K562 (cell line): ENCODE measurements around the gene C10orf105. TPM values are rescaled to one million over a fixed set of nuclear protein-coding genes. Genes with fewer than 3 reads are reported as not detected.

Experiments used
- ARID2 ChIP-seq: fragments of 450-650 bp; IDR thresholded peaks from 2 replicates; pipeline ENCODE4 v1.6.1; 2017; ENCODE audit warnings: antibody characterized with exemption, mild to moderate bottlenecking
- BRF1 ChIP-seq: IDR thresholded peaks from 3 replicates; pipeline ENCODE4 v1.6.1; 2011; ENCODE audit warnings: borderline replicate concordance, mild to moderate bottlenecking; ENCODE audit not compliant: insufficient read length; ENCODE audit errors: extremely low read depth
- ESRRA ChIP-seq: fragments of 450-650 bp; IDR thresholded peaks from 2 replicates; pipeline ENCODE4 v1.6.1; 2014; ENCODE audit warnings: low read depth, mild to moderate bottlenecking, moderate library complexity, borderline replicate concordance
- FOSL1 ChIP-seq: fragments of 200-800 bp; sonication (Bioruptor generic); conservative IDR thresholded peaks from 2 replicates; pipeline ENCODE4 v1.6.1; 2016; ENCODE audit warnings: missing genetic modification characterization, missing compliant biosample characterization
- FOXO4 ChIP-seq: fragments of 450-650 bp; formaldehyde crosslinking; IDR thresholded peaks from 2 replicates; pipeline ENCODE4 v1.4.0; 2020; ENCODE audit warnings: mild to moderate bottlenecking, moderate library complexity
- GATAD2A ChIP-seq: fragments of 450-650 bp; IDR thresholded peaks from 2 replicates; pipeline ENCODE4 v1.6.1; 2017
- HDAC2 ChIP-seq: fragments of 450-650 bp; IDR thresholded peaks from 2 replicates; pipeline ENCODE4 v1.6.1; 2016; ENCODE audit warnings: mild to moderate bottlenecking
- HDAC8 ChIP-seq: fragments of 450-650 bp; IDR thresholded peaks from 2 replicates; pipeline ENCODE4 v1.6.1; 2016; ENCODE audit warnings: mild to moderate bottlenecking, missing genetic modification characterization, moderate library complexity, missing compliant biosample characterization
- HMG20A ChIP-seq: fragments of 450-650 bp; formaldehyde crosslinking; conservative IDR thresholded peaks from 2 replicates; pipeline ENCODE4 v1.4.0; 2020; ENCODE audit warnings: mild to moderate bottlenecking, mixed read lengths
- HMGXB4 ChIP-seq: sonication (generic); formaldehyde crosslinking; IDR thresholded peaks from 2 replicates; pipeline ENCODE4 v1.8.1; 2023; ENCODE audit warnings: mild to moderate bottlenecking, missing genetic modification reagents
- HNRNPH1 ChIP-seq: fragments of 200-400 bp; formaldehyde crosslinking; optimal IDR thresholded peaks from 2 replicates; pipeline ENCODE3; 2017; ENCODE audit warnings: low read depth, mild to moderate bottlenecking, low read length, moderate library complexity
- IRF1 ChIP-seq: sonication (generic); formaldehyde crosslinking; IDR thresholded peaks from 2 replicates; pipeline ENCODE4 v1.8.0; 2022; ENCODE audit warnings: missing genetic modification reagents, mild to moderate bottlenecking, borderline replicate concordance
- KDM1A ChIP-seq, 2 experiments: fragments of 450-650 bp; IDR thresholded peaks; 2 replicates each; pipeline ENCODE4 v1.6.1; 2016; ENCODE audit warnings: mild to moderate bottlenecking in 2 of 2
- KDM4B ChIP-seq, 2 experiments: fragments of 450-650 bp in 1 of 2; sonication (generic) in 1 of 2; IDR thresholded peaks; 2 replicates each; pipeline ENCODE4 v1.6.1; 2016 to 2017; ENCODE audit warnings: borderline replicate concordance in 2 of 2, antibody characterized with exemption in 1 of 2, low read depth in 1 of 2, mild to moderate bottlenecking in 1 of 2
- NEUROD1 ChIP-seq: fragments of 150-350 bp; IDR thresholded peaks from 2 replicates; pipeline ENCODE4 v1.6.1; 2014; ENCODE audit warnings: borderline replicate concordance, low read length, low read depth; ENCODE audit not compliant: partially characterized antibody
- NRF1 ChIP-seq, 2 experiments: fragments of 450-650 bp; IDR thresholded peaks in 1 of 2; conservative IDR thresholded peaks in 1 of 2; 2 replicates each; pipeline ENCODE4 v1.6.1; 2014; ENCODE audit warnings: mild to moderate bottlenecking in 2 of 2
- RHOXF2B ChIP-seq: fragments of 250-450 bp; sonication (Bioruptor Pico); conservative IDR thresholded peaks from 2 replicates; pipeline ENCODE4 v1.5.1; 2021
- SMARCA5 ChIP-seq: fragments of 450-650 bp; IDR thresholded peaks from 2 replicates; pipeline ENCODE4 v1.6.1; 2016
- U2AF1 ChIP-seq: fragments of 200-400 bp; formaldehyde crosslinking; optimal IDR thresholded peaks from 2 replicates; pipeline ENCODE3; 2017; ENCODE audit warnings: mild to moderate bottlenecking, low read depth, low read length, moderate library complexity
- ZNF224 ChIP-seq: sonication (generic); formaldehyde crosslinking; IDR thresholded peaks from 2 replicates; pipeline ENCODE4 v1.8.0; 2022; ENCODE audit warnings: mild to moderate bottlenecking, missing genetic modification reagents
- ZNF431 ChIP-seq: sonication (generic); formaldehyde crosslinking; IDR thresholded peaks from 2 replicates; pipeline ENCODE4 v1.8.0; 2022; ENCODE audit warnings: mild to moderate bottlenecking, missing genetic modification reagents
- ZNF436 ChIP-seq: fragments of 250-450, 450-650 bp; sonication (Bioruptor Pico); formaldehyde crosslinking; IDR thresholded peaks from 2 replicates; pipeline ENCODE4 v1.7.0; 2020; ENCODE audit warnings: mild to moderate bottlenecking
- ZNF449 ChIP-seq: fragments of 250-450 bp; sonication (Bioruptor Pico); IDR thresholded peaks from 2 replicates; pipeline ENCODE4 v1.8.0; 2022; ENCODE audit warnings: moderate library complexity, mild to moderate bottlenecking, inconsistent platforms
- ZNF584 ChIP-seq: fragments of 200-800 bp; sonication (Bioruptor generic); IDR thresholded peaks from 2 replicates; pipeline ENCODE4 v1.6.1; 2016; ENCODE audit warnings: low read depth, mild to moderate bottlenecking, missing genetic modification characterization, missing compliant biosample characterization
- ZNF589 ChIP-seq: fragments of 200-800 bp; sonication (Bioruptor generic); IDR thresholded peaks from 2 replicates; pipeline ENCODE4 v1.6.1; 2016; ENCODE audit warnings: low read depth, missing genetic modification characterization, missing compliant biosample characterization
- polyA plus RNA-seq, 8 experiments: library from polyadenylated mRNA; depleted of rRNA in 4 of 8; stranded (reverse) in 5 of 8; unstranded in 3 of 8; fragments of >200 nt; fragmentation: Nextera tagmentation in 2 of 8; fragmentation: Illumina TruSeq in 1 of 8; extraction: Ambion mirVana in 2 of 8; extraction: Trizol in 1 of 8; gene quantifications; 2 replicates each; pipeline versions ENCODE4 v1.2.1 to v1.2.3, GENCODE V29; 2011 to 2014; ENCODE audit warnings: inconsistent platforms in 1 of 8, missing spikeins in 1 of 8
- total RNA-seq, 7 experiments: library from RNA; depleted of rRNA in 6 of 7; stranded (reverse); fragments of >200 nt in 6 of 7; fragmentation: Illumina TruSeq in 2 of 7; extraction: Trizol in 2 of 7; gene quantifications; 2 replicates each; pipeline versions ENCODE4 v1.2.1 to v1.2.3, GENCODE V29; 2011 to 2021; ENCODE audit warnings: low replicate concordance in 1 of 7

The C10orf105 gene
- total and polyA plus RNA-seq, 9 of the 15 experiments (the other 6 are each of a cell fraction or from before 2014, with no cell fraction given): 0.03 to 0.25 (median 0.04) TPM; not detected in 3

- TF ChIP-seq ZNF449 (no peak), BRF1 (no peak), KDM1A (IDR thresholded peaks at IDR 0.05) (peak; percentile 59 to 69; a peak in 3 of 4 replicates), HDAC2 (peak; percentile 61; the same call in 1 of the 2 replicates), GATAD2A (no peak), ZNF589 (CRISPR knock-in tag) (no peak), FOXO4 (no peak), SMARCA5 (peak; percentile 47; the same call in 1 of the 2 replicates), ESRRA (peak; percentile 70), ARID2 (no peak), IRF1 (no peak), HMGXB4 (no peak), NRF1 (conservative IDR thresholded peaks at IDR 0.05 in 1 of 2, IDR thresholded peaks at IDR 0.05 in 1 of 2) (no peak), ZNF436 (CRISPR knock-in tag) (no peak), HMG20A (no peak), HDAC8 (no peak), U2AF1 (no peak), ZNF584 (CRISPR knock-in tag) (no peak), ZNF431 (no peak), ZNF224 (no peak), FOSL1 (tag) (no peak), KDM4B (IDR thresholded peaks at IDR 0.05; ENCODE audit: borderline replicate concordance in 2 of 2, low read depth in 1 of 2) (no peak), NEUROD1 (no peak), RHOXF2B (CRISPR knock-in tag) (no peak), HNRNPH1 (no peak)
Observed at GRCh38 chr10:71754562-71754961, 35.0 kb upstream of the C10orf105 start (continued).
